GM04504 (cell line): ENCODE measurements around the gene MAPT.
"Not testable (repeated sequence)": the region's sequence is repeated elsewhere in the genome, so short reads cannot be mapped to it uniquely, and the experiment has no call there.

Experiments
- DNase-seq: peaks from one replicate; pipeline ENCODE4 v3.0.0-alpha.2; 2012; ENCODE audit warnings: low read depth

The MAPT gene

GRCh38 chr17:45900723-45901415 lies 6.5 kb downstream of the MAPT start:
- DNase-seq = no peak

GRCh38 chr17:45902892-45903346 lies 8.6 kb downstream of the MAPT start:
- no peak for DNase-seq

GRCh38 chr17:45904866-45905265 lies 10.5 kb downstream of the MAPT start:
- no peak for DNase-seq

GRCh38 chr17:45905814-45906213 lies 11.5 kb downstream of the MAPT start:
- no peak for DNase-seq

- DNase-seq = no peak
Observed at GRCh38 chr17:45906237-45906636, 11.9 kb downstream of the MAPT start.

- DNase-seq = no peak
Observed at GRCh38 chr17:45906927-45907622, 12.7 kb downstream of the MAPT start.

GRCh38 chr17:45907750-45908395 lies 13.5 kb downstream of the MAPT start:
- no peak for DNase-seq

GRCh38 chr17:45908460-45908859 lies 14.1 kb downstream of the MAPT start:
- DNase-seq = no peak

GRCh38 chr17:45908935-45909334 lies 14.6 kb downstream of the MAPT start:
- DNase-seq = no peak

GRCh38 chr17:45910667-45911066 lies 16.3 kb downstream of the MAPT start:
- DNase-seq = no peak

- DNase-seq = no peak
Observed at GRCh38 chr17:45912319-45912718, 18.0 kb downstream of the MAPT start.

- not testable (repeated sequence) for DNase-seq
Observed at GRCh38 chr17:45913030-45913429, 18.7 kb downstream of the MAPT start.

- no peak for DNase-seq
Observed at GRCh38 chr17:45914047-45914717, 19.8 kb downstream of the MAPT start.

GRCh38 chr17:45915263-45915662 lies 20.9 kb downstream of the MAPT start:
- DNase-seq = no peak

- DNase-seq = no peak
Observed at GRCh38 chr17:45917081-45917480, 22.7 kb downstream of the MAPT start.

- DNase-seq = no peak
Observed at GRCh38 chr17:45918241-45918745, 23.9 kb downstream of the MAPT start.

GRCh38 chr17:45919136-45919535 lies 24.8 kb downstream of the MAPT start:
- no peak for DNase-seq

- DNase-seq = no peak
Observed at GRCh38 chr17:45920083-45920482, 25.7 kb downstream of the MAPT start.

GRCh38 chr17:45923511-45924268 lies 29.3 kb downstream of the MAPT start:
- DNase-seq = peak; percentile 10

GRCh38 chr17:45924332-45924820 lies 30.0 kb downstream of the MAPT start:
- no peak for DNase-seq

- DNase-seq = no peak
Observed at GRCh38 chr17:45925311-45925710, 31.0 kb downstream of the MAPT start.
